ENCODE data around the gene HOXA13. TPM values are rescaled to one million over a fixed set of nuclear protein-coding genes. Genes with fewer than 3 reads are reported as not detected.

The HOXA13 gene
- total RNA-seq, 2 experiments from 2014 or later: not detected

- Mint-ChIP-seq H3K9me3 (no peaks in the 10 kb centered on the region), H3K36me3 (ENCODE audit: low read depth) (no peaks in the 10 kb centered on the region), H3K27ac (no peak overlapping the region), H3K27me3 (ENCODE audit: low read depth) (peaks cover 85% of the 10 kb centered on the region), H3K4me3 (no peak overlapping the region), H3K4me1 (ENCODE audit: low read depth) (peaks cover 46% of the 10 kb centered on the region)
- CTCF ChIA-PET: interaction anchor here (0.6 to 1.2 kb wide), 2 partner anchors 40 to 52 kb away, joined by 3 read pairs; no protein-coding TSS in a partner anchor
- no peak for DNase-seq
- intact Hi-C loops (cut with micrococcal nuclease): loop anchor here (1.0 to 5.0 kb wide), 2 partner anchors 7 to 35 kb away; partner anchors contain the start of gene HOXA9
Observed at GRCh38 chr7:27202862-27203134, 2.9 kb upstream of the HOXA13 start.

GRCh38 chr7:27202018-27202861 lies 2.3 kb upstream of the HOXA13 start:
- Mint-ChIP-seq H3K9me3 (no peaks in the 10 kb centered on the region), H3K36me3 (ENCODE audit: low read depth) (no peaks in the 10 kb centered on the region), H3K27ac (no peak overlapping the region), H3K4me3 (no peak overlapping the region), H3K27me3 (ENCODE audit: low read depth) (peaks cover 85% of the 10 kb centered on the region), H3K4me1 (ENCODE audit: low read depth) (peaks cover 46% of the 10 kb centered on the region)
- CTCF ChIA-PET: interaction anchor here (0.6 to 1.2 kb wide), 2 partner anchors 40 to 51 kb away, joined by 3 read pairs; no protein-coding TSS in a partner anchor
- intact Hi-C loops (cut with micrococcal nuclease): loop anchor here (5.0 kb wide), 1 partner anchor 35 kb away; the partner anchor contains the start of gene HOXA9
- no peak for DNase-seq

GRCh38 chr7:27201580-27202017 lies 1.7 kb upstream of the HOXA13 start:
- DNase-seq: no peak
- H3K36me3 Mint-ChIP-seq (ENCODE audit: low read depth): no peaks in the 10 kb centered on the region
- no peaks in the 10 kb centered on the region for H3K9me3 Mint-ChIP-seq
- intact Hi-C loops (cut with micrococcal nuclease): loop anchor here (5.0 kb wide), 1 partner anchor 34 kb away; the partner anchor contains the start of gene HOXA9
- CTCF ChIA-PET: no interaction called here
- H3K27ac Mint-ChIP-seq: no peak overlapping the region
- no peak overlapping the region for H3K4me3 Mint-ChIP-seq
- peaks cover 46% of the 10 kb centered on the region for H3K4me1 Mint-ChIP-seq (ENCODE audit: low read depth)
- H3K27me3 Mint-ChIP-seq (ENCODE audit: low read depth): peaks cover 83% of the 10 kb centered on the region

GRCh38 chr7:27200761-27201579 lies 1.1 kb upstream of the HOXA13 start:
- Mint-ChIP-seq H3K9me3 (no peaks in the 10 kb centered on the region), H3K4me3 (peak overlapping the region; percentile 57), H3K36me3 (ENCODE audit: low read depth) (no peaks in the 10 kb centered on the region), H3K27me3 (ENCODE audit: low read depth) (peaks cover 81% of the 10 kb centered on the region), H3K27ac (no peak overlapping the region), H3K4me1 (ENCODE audit: low read depth) (peaks cover 44% of the 10 kb centered on the region)
- intact Hi-C loops (cut with micrococcal nuclease): loop anchor here (5.0 kb wide), 1 partner anchor 34 kb away; the partner anchor contains the start of gene HOXA9
- CTCF ChIA-PET: interaction anchor here (1.0 to 1.7 kb wide), 2 partner anchors 14 to 584 kb away, joined by 3 read pairs; no protein-coding TSS in a partner anchor
- no peak for DNase-seq

- Mint-ChIP-seq H3K4me3 (peak overlapping the region; percentile 58), H3K4me1 (ENCODE audit: low read depth) (peaks cover 34% of the 10 kb centered on the region), H3K27ac (no peak overlapping the region), H3K36me3 (ENCODE audit: low read depth) (no peaks in the 10 kb centered on the region), H3K9me3 (no peaks in the 10 kb centered on the region), H3K27me3 (ENCODE audit: low read depth) (peaks cover 78% of the 10 kb centered on the region)
- no peak for DNase-seq
- intact Hi-C loops (cut with micrococcal nuclease): no loop called here
- CTCF ChIA-PET: interaction anchor here (0.6 to 1.7 kb wide), 6 partner anchors 12 to 723 kb away, joined by 3 read pairs; no protein-coding TSS in a partner anchor
Observed at GRCh38 chr7:27198871-27199801, 755 bp downstream of the HOXA13 start.

GRCh38 chr7:27198138-27198841 lies 1.6 kb downstream of the HOXA13 start:
- no peak for DNase-seq
- H3K27ac Mint-ChIP-seq: no peak overlapping the region
- H3K4me3 Mint-ChIP-seq: no peak overlapping the region
- intact Hi-C loops (cut with micrococcal nuclease): no loop called here
- H3K4me1 Mint-ChIP-seq (ENCODE audit: low read depth): peaks cover 39% of the 10 kb centered on the region
- no peaks in the 10 kb centered on the region for H3K36me3 Mint-ChIP-seq (ENCODE audit: low read depth)
- peaks cover 80% of the 10 kb centered on the region for H3K27me3 Mint-ChIP-seq (ENCODE audit: low read depth)
- H3K9me3 Mint-ChIP-seq: no peaks in the 10 kb centered on the region
- CTCF ChIA-PET: interaction anchor here (0.6 to 1.4 kb wide), 5 partner anchors 12 to 203 kb away, joined by 3 read pairs; no protein-coding TSS in a partner anchor

GRCh38 chr7:27197137-27198042 lies 2.5 kb downstream of the HOXA13 start:
- DNase-seq: no peak
- CTCF ChIA-PET: interaction anchor here (1.0 to 1.1 kb wide), 2 partner anchors 11 to 26 kb away, joined by 3 read pairs; no protein-coding TSS in a partner anchor
- intact Hi-C loops (cut with micrococcal nuclease): loop anchor here (2.0 kb wide), 3 partner anchors 465 to 587 kb away; partner anchors contain the start of gene HIBADH
- Mint-ChIP-seq H3K9me3 (no peaks in the 10 kb centered on the region), H3K36me3 (ENCODE audit: low read depth) (no peaks in the 10 kb centered on the region), H3K27me3 (ENCODE audit: low read depth) (peaks cover 76% of the 10 kb centered on the region), H3K4me1 (ENCODE audit: low read depth) (peaks cover 38% of the 10 kb centered on the region), H3K4me3 (no peak overlapping the region), H3K27ac (no peak overlapping the region)

GRCh38 chr7:27196287-27196767 lies 3.6 kb downstream of the HOXA13 start:
- no peak overlapping the region for H3K27ac Mint-ChIP-seq
- intact Hi-C loops (cut with micrococcal nuclease): loop anchor here (1.0 to 2.0 kb wide), 8 partner anchors 380 to 900 kb away; partner anchors contain the start of gene HIBADH

GRCh38 chr7:27194686-27195379 lies 5.1 kb downstream of the HOXA13 start:
- intact Hi-C loops (cut with micrococcal nuclease): loop anchor here (1.0 kb wide), 1 partner anchor 8 kb away; no protein-coding TSS in a partner anchor
- no peaks in the 10 kb centered on the region for H3K36me3 Mint-ChIP-seq (ENCODE audit: low read depth)
- H3K9me3 Mint-ChIP-seq: no peaks in the 10 kb centered on the region
- H3K4me1 Mint-ChIP-seq (ENCODE audit: low read depth): peaks cover 19% of the 10 kb centered on the region
- DNase-seq: no peak
- H3K27me3 Mint-ChIP-seq (ENCODE audit: low read depth): peaks cover 78% of the 10 kb centered on the region
- no peak overlapping the region for H3K27ac Mint-ChIP-seq
- no peak overlapping the region for H3K4me3 Mint-ChIP-seq
- CTCF ChIA-PET: interaction anchor here (0.5 to 2.1 kb wide), 11 partner anchors 10 to 883 kb away, joined by 3 to 14 read pairs (median 5); partner anchors contain the start of gene HOXA11

More at GRCh38 chr7:27196287-27196767, 3.6 kb downstream of the HOXA13 start:
- CTCF ChIA-PET: interaction anchor here (0.6 to 2.1 kb wide), 35 partner anchors 8 to 898 kb away, joined by 3 to 14 read pairs (median 4); partner anchors contain the start of genes EVX1 and HOXA11
- H3K36me3 Mint-ChIP-seq (ENCODE audit: low read depth): no peaks in the 10 kb centered on the region
- peak; percentile 92 for DNase-seq
- H3K27me3 Mint-ChIP-seq (ENCODE audit: low read depth): peaks cover 76% of the 10 kb centered on the region
- no peak overlapping the region for H3K4me3 Mint-ChIP-seq
- H3K9me3 Mint-ChIP-seq: no peaks in the 10 kb centered on the region
- H3K4me1 Mint-ChIP-seq (ENCODE audit: low read depth): peaks cover 31% of the 10 kb centered on the region

Data from activated naive CD4-positive, alpha-beta T cell treated with anti-CD3 and anti-CD28 coated beads for 36 hours (primary cell).